HG02938 (cell line): Measurements from ENCODE around the gene RGS1.

Experiments used
- ATAC-seq: cut with Tn5 transposase; IDR thresholded peaks from one replicate; pipeline ENCODE4 v1.9.1; 2021; ENCODE audit warnings: mild to moderate bottlenecking, moderate library complexity; ENCODE audit not compliant: unreplicated experiment

The RGS1 gene

GRCh38 chr1:192579010-192579738 is 3.6 kb downstream of the RGS1 start:
- peak; percentile 23 for ATAC-seq

- ATAC-seq = peak; percentile 22
Observed at GRCh38 chr1:192580351-192580962, 4.9 kb downstream of the RGS1 start.

GRCh38 chr1:192581131-192581927 is 5.8 kb downstream of the RGS1 start:
- ATAC-seq = no peak

- ATAC-seq = no peak
Observed at GRCh38 chr1:192584866-192585265, 9.3 kb downstream of the RGS1 start.

GRCh38 chr1:192587386-192588266 is 12.1 kb downstream of the RGS1 start:
- no peak for ATAC-seq

GRCh38 chr1:192588546-192588945 is 13.0 kb downstream of the RGS1 start:
- no peak for ATAC-seq

GRCh38 chr1:192589813-192590212 is 14.2 kb downstream of the RGS1 start:
- no peak for ATAC-seq

- no peak for ATAC-seq
Observed at GRCh38 chr1:192592517-192592916, 16.9 kb downstream of the RGS1 start.

- no peak for ATAC-seq
Observed at GRCh38 chr1:192592981-192593708, 17.6 kb downstream of the RGS1 start.

GRCh38 chr1:192595299-192595698 is 19.7 kb downstream of the RGS1 start:
- no peak for ATAC-seq

- ATAC-seq = no peak
Observed at GRCh38 chr1:192598589-192598988, 23.0 kb downstream of the RGS1 start.

- no peak for ATAC-seq
Observed at GRCh38 chr1:192600275-192600674, 24.7 kb downstream of the RGS1 start.

GRCh38 chr1:192601143-192601542 is 25.6 kb downstream of the RGS1 start:
- peak; percentile 41 for ATAC-seq

- ATAC-seq = no peak
Observed at GRCh38 chr1:192601567-192601966, 26.0 kb downstream of the RGS1 start.

- ATAC-seq = peak; percentile 36
Observed at GRCh38 chr1:192602757-192603156, 27.2 kb downstream of the RGS1 start.

GRCh38 chr1:192603218-192603787 is 27.7 kb downstream of the RGS1 start:
- ATAC-seq = no peak

- peak; percentile 35 for ATAC-seq
Observed at GRCh38 chr1:192604979-192605620, 29.5 kb downstream of the RGS1 start.

GRCh38 chr1:192608671-192609070 is 33.1 kb downstream of the RGS1 start:
- no peak for ATAC-seq
